GM18526 (cell line): ENCODE data around the gene PGC.

Experiments
- POLR2A ChIP-seq: IDR thresholded peaks from 3 replicates; pipeline ENCODE4 v1.6.1; 2011; ENCODE audit not compliant: insufficient read length; ENCODE audit errors: extremely low read depth

PGC gene

GRCh38 chr6:41719436-41720261 lies 27.5 kb downstream of the PGC start:
- TF ChIP-seq POLR2A, result peak; percentile 18

- TF ChIP-seq POLR2A, result no peak
Measured at GRCh38 chr6:41718828-41719227, 28.4 kb downstream of the PGC start.

- TF ChIP-seq POLR2A, result no peak
Measured at GRCh38 chr6:41717392-41717736, 29.8 kb downstream of the PGC start.

GRCh38 chr6:41716516-41717391 lies 30.4 kb downstream of the PGC start:
- peak; percentile 21 for TF ChIP-seq POLR2A

- no peak for TF ChIP-seq POLR2A
Measured at GRCh38 chr6:41715795-41716515, 31.2 kb downstream of the PGC start.

- TF ChIP-seq POLR2A, result no peak
Measured at GRCh38 chr6:41714556-41715273, 32.5 kb downstream of the PGC start.

- no peak for TF ChIP-seq POLR2A
Measured at GRCh38 chr6:41713650-41714291, 33.4 kb downstream of the PGC start.

GRCh38 chr6:41713159-41713649 lies 34.0 kb downstream of the PGC start:
- no peak for TF ChIP-seq POLR2A

GRCh38 chr6:41712651-41713103 lies 34.5 kb downstream of the PGC start:
- no peak for TF ChIP-seq POLR2A

GRCh38 chr6:41711323-41712038 lies 35.7 kb downstream of the PGC start:
- no peak for TF ChIP-seq POLR2A

GRCh38 chr6:41709375-41709774 lies 37.8 kb downstream of the PGC start:
- no peak for TF ChIP-seq POLR2A

- no peak for TF ChIP-seq POLR2A
Measured at GRCh38 chr6:41708856-41709255, 38.3 kb downstream of the PGC start.

- TF ChIP-seq POLR2A, result peak; percentile 30
Measured at GRCh38 chr6:41707565-41708200, 39.5 kb downstream of the PGC start.

- peak; percentile 14 for TF ChIP-seq POLR2A
Measured at GRCh38 chr6:41706876-41707564, 40.2 kb downstream of the PGC start.
